ENCODE data around the gene VCAM1. TPM values are rescaled to one million over a fixed set of nuclear protein-coding genes. Genes with fewer than 3 reads are reported as not detected.
"Not testable (repeated sequence)": the region's sequence is repeated elsewhere in the genome, so short reads cannot be mapped to it uniquely, and the experiment has no call there.

VCAM1 gene
- total RNA-seq, 1 donor from 2014 or later = 1.8 TPM

- no peak for TF ChIP-seq CTCF (IDR thresholded peaks at IDR 0.05; ENCODE audit: insufficient read depth, low read length, severe bottlenecking)
- Histone ChIP-seq H3K27me3 (ENCODE audit: control insufficient read depth, insufficient read depth, low read length) (no peaks in the 10 kb centered on the region), H3K36me3 (ENCODE audit: control insufficient read depth, insufficient read depth, low read length) (no peaks in the 10 kb centered on the region), H3K4me3 (ENCODE audit: low read depth, low read length) (no peak overlapping the region)
- no peak for DNase-seq (ENCODE audit: low read depth)
- no peak for FAIRE-seq
Observed at GRCh38 chr1:100708476-100709062, 11.0 kb upstream of the VCAM1 start.

GRCh38 chr1:100710906-100711682 lies 8.4 kb upstream of the VCAM1 start:
- Histone ChIP-seq H3K27me3 (ENCODE audit: control insufficient read depth, insufficient read depth, low read length) (no peaks in the 10 kb centered on the region), H3K36me3 (ENCODE audit: control insufficient read depth, insufficient read depth, low read length) (no peaks in the 10 kb centered on the region), H3K4me3 (ENCODE audit: low read depth, low read length) (no peak overlapping the region)
- no peak for TF ChIP-seq CTCF (IDR thresholded peaks at IDR 0.05; ENCODE audit: insufficient read depth, low read length, severe bottlenecking)
- DNase-seq (ENCODE audit: low read depth) (peak; percentile 59), FAIRE-seq (no peak)

DNA sequence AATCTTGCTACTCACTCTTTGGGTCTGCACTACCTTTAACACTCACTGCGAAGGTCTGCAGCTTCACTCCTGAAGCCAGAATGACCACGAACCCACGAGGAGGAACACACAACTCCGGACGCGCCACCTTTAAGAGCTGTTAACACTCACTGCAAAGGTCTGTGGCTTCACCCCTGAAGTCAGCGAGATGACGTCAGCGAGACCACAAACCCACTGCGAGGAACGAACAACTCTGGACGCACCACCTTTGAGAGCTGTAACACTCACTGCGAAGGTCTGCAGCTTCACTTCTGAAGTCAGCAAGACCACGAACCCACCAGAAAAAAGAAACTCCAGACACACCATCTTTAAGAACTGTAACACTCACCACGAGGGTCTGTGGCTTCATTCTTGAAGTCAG lies 6.5 kb upstream of the VCAM1 start:
- not testable (repeated sequence) for H3K36me3 ChIP-seq (ENCODE audit: control insufficient read depth, insufficient read depth, low read length); DNase-seq (ENCODE audit: low read depth); H3K27me3 ChIP-seq (ENCODE audit: control insufficient read depth, insufficient read depth, low read length); H3K4me3 ChIP-seq (ENCODE audit: low read depth, low read length); FAIRE-seq

GRCh38 chr1:100713626-100714025 lies 5.9 kb upstream of the VCAM1 start:
- no peak for TF ChIP-seq CTCF (IDR thresholded peaks at IDR 0.05; ENCODE audit: insufficient read depth, low read length, severe bottlenecking)
- no peak overlapping the region for H3K4me3 ChIP-seq (ENCODE audit: low read depth, low read length)
- FAIRE-seq (no peak), DNase-seq (ENCODE audit: low read depth) (peak; percentile 17)
- no peaks in the 10 kb centered on the region for H3K36me3 ChIP-seq (ENCODE audit: control insufficient read depth, insufficient read depth, low read length)
- H3K27me3 ChIP-seq (ENCODE audit: control insufficient read depth, insufficient read depth, low read length) = no peaks in the 10 kb centered on the region

GRCh38 chr1:100714599-100714998 lies 4.9 kb upstream of the VCAM1 start:
- FAIRE-seq (no peak), DNase-seq (ENCODE audit: low read depth) (no peak)
- Histone ChIP-seq H3K4me3 (ENCODE audit: low read depth, low read length) (no peak overlapping the region), H3K27me3 (ENCODE audit: control insufficient read depth, insufficient read depth, low read length) (no peaks in the 10 kb centered on the region), H3K36me3 (ENCODE audit: control insufficient read depth, insufficient read depth, low read length) (no peaks in the 10 kb centered on the region)
- no peak for TF ChIP-seq CTCF (IDR thresholded peaks at IDR 0.05; ENCODE audit: insufficient read depth, low read length, severe bottlenecking)

DNA sequence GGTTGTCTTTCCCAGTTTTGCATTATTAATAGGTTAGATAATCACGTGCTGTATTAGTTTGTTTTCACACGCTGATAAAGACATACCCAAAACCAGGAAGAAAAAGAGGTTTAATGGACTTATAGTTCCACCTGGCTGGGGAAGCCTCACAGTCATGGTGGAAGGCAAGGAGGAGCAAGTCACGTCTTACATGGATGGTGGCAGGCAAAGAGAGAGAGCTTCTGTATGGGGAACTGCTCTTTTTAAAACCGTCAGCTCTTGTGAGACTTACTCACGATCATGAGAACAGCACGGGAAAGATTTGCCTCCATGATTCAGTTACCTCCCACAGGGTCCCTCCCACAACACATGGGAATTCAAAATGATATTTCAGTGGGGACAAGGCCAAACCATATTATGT lies 2.3 kb upstream of the VCAM1 start:
- DNase-seq (ENCODE audit: low read depth) (no peak), FAIRE-seq (no peak)
- TF ChIP-seq CTCF (IDR thresholded peaks at IDR 0.05; ENCODE audit: insufficient read depth, low read length, severe bottlenecking) = no peak
- H3K27me3 ChIP-seq (ENCODE audit: control insufficient read depth, insufficient read depth, low read length) = no peaks in the 10 kb centered on the region
- no peaks in the 10 kb centered on the region for H3K36me3 ChIP-seq (ENCODE audit: control insufficient read depth, insufficient read depth, low read length)
- no peak overlapping the region for H3K4me3 ChIP-seq (ENCODE audit: low read depth, low read length)
